ENCODE measurements around the gene VPS37B. TPM values are rescaled to one million over a fixed set of nuclear protein-coding genes. Genes with fewer than 3 reads are reported as not detected.

VPS37B gene
- total and polyA plus RNA-seq, 2 donors from 2014 or later, result 21.4 to 47.8 TPM

- Histone ChIP-seq H3K9me3 (ENCODE audit: control insufficient read depth in 2 of 3, insufficient read depth in 1 of 3, low read length in 3 of 3) (no peaks in the 10 kb centered on the region), H3K4me1 (ENCODE audit: control insufficient read depth in 2 of 3, insufficient read depth in 2 of 3, low read depth in 1 of 3, low read length in 3 of 3) (peaks cover 7 to 63% (median 58%) of the 10 kb centered on the region in 3 donors), H3K27me3 (ENCODE audit: control insufficient read depth, insufficient read depth, low read length) (no peaks in the 10 kb centered on the region), H3K9ac (ENCODE audit: low read length in 3 of 3) (peak overlapping the region in 2 of 3 donors; percentile 14 to 29), H3K4me3 (ENCODE audit: low read length in 3 of 3) (peak overlapping the region in 2 of 3 donors; percentile 40 to 92), H3K36me3 (ENCODE audit: control insufficient read depth in 2 of 3, insufficient read depth in 3 of 3, low read length in 3 of 3) (peaks cover 0 to 5% (median 0%) of the 10 kb centered on the region in 3 donors), H3K27ac (ENCODE audit: low read depth in 2 of 2, low read length in 2 of 2) (peak overlapping the region; percentile 84 to 92)
- DNase-seq (no peak), FAIRE-seq (no peak)
- TF ChIP-seq, protein P1, sequence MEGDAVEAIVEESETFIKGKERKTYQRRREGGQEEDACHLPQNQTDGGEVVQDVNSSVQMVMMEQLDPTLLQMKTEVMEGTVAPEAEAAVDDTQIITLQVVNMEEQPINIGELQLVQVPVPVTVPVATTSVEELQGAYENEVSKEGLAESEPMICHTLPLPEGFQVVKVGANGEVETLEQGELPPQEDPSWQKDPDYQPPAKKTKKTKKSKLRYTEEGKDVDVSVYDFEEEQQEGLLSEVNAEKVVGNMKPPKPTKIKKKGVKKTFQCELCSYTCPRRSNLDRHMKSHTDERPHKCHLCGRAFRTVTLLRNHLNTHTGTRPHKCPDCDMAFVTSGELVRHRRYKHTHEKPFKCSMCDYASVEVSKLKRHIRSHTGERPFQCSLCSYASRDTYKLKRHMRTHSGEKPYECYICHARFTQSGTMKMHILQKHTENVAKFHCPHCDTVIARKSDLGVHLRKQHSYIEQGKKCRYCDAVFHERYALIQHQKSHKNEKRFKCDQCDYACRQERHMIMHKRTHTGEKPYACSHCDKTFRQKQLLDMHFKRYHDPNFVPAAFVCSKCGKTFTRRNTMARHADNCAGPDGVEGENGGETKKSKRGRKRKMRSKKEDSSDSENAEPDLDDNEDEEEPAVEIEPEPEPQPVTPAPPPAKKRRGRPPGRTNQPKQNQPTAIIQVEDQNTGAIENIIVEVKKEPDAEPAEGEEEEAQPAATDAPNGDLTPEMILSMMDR (IDR thresholded peaks at IDR 0.05; ENCODE audit: borderline replicate concordance, extremely low read depth, insufficient read depth), result no peak
- intact Hi-C loops (cut with DNase I), result no loop called here
These were observed 57.1 kb downstream of the VPS37B start for GRCh38 chr12:122838841-122839240.

DNA sequence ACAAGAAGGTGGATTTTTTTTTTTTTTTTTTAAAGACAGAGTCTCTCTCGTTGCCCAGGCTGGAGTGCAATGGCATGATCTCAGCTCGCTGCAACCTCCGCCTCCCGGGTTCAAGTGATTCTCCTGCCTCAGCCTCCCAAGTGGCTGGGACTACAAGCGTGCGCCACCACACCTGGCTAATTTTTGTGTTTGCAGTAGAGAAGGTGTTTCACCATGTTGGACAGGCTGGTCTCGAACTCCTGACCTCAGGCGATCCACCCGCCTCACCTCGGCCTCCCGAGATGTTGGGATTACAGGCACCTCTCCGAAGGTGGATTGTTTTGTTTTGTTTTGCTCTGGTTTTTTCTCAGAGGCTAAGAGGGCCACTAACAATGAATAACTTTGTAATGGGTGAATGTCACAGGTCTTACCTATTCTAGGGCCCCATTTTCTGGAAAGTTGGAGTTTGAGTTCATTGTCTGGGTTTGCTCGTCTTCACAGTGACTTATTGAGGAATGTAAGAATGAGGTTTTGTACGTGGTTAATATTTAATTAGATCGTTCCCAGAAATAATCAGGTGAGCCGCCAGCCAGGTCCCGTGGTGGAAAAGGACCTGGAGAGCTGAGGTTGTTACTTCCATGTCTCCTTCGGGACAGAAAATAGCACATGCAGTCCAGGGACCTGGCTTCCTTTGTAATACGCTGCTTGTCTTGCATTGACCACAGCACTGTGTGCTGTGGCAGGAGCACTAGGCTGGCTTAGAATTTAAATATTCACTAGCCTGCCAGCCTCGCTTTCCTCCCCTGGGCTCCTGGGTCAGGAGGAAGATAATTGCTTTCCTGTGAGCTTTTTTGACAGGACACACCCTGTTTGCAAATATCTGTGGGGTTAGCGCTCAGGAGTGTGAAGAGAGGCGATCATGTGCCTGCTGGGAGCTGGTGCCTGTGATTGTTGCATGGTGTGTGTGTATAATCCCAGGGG lies 58.3 kb downstream of the VPS37B start:
- DNase-seq (peak in 4 of 5 donors; percentile 41 to 67 (median 62)), FAIRE-seq (peak; percentile 32)
- Histone ChIP-seq H3K27ac (ENCODE audit: low read depth in 2 of 2, low read length in 2 of 2) (peak overlapping the region; percentile 84 to 92), H3K4me3 (ENCODE audit: low read length in 3 of 3) (peak overlapping the region; percentile 17 to 92 (median 84)), H3K4me1 (ENCODE audit: control insufficient read depth in 2 of 3, insufficient read depth in 2 of 3, low read depth in 1 of 3, low read length in 3 of 3) (peaks cover 7 to 50% (median 47%) of the 10 kb centered on the region in 3 donors), H3K9me3 (ENCODE audit: control insufficient read depth in 2 of 3, insufficient read depth in 1 of 3, low read length in 3 of 3) (no peaks in the 10 kb centered on the region), H3K27me3 (ENCODE audit: control insufficient read depth, insufficient read depth, low read length) (no peaks in the 10 kb centered on the region), H3K36me3 (ENCODE audit: control insufficient read depth in 2 of 3, insufficient read depth in 3 of 3, low read length in 3 of 3) (peaks cover 0 to 5% (median 0%) of the 10 kb centered on the region in 3 donors), H3K9ac (ENCODE audit: low read length in 3 of 3) (peak overlapping the region in 2 of 3 donors; percentile 62 to 73)
- TF ChIP-seq, protein P1 (IDR thresholded peaks at IDR 0.05; ENCODE audit: borderline replicate concordance, extremely low read depth, insufficient read depth), result no peak
- intact Hi-C loops (cut with DNase I), result no loop called here

GRCh38 chr12:122836027-122836921 lies 59.6 kb downstream of the VPS37B start:
- peaks cover 2 to 39% (median 35%) of the 10 kb centered on the region in 3 donors for H3K4me1 ChIP-seq (ENCODE audit: control insufficient read depth in 2 of 3, insufficient read depth in 2 of 3, low read depth in 1 of 3, low read length in 3 of 3)

More at GRCh38 chr12:122836027-122836921, 59.6 kb downstream of the VPS37B start:
- Histone ChIP-seq H3K9ac (ENCODE audit: low read length in 3 of 3) (peak overlapping the region; percentile 39 to 82 (median 73)), H3K4me3 (ENCODE audit: low read length in 3 of 3) (peak overlapping the region; percentile 76 to 92 (median 84)), H3K36me3 (ENCODE audit: control insufficient read depth in 2 of 3, insufficient read depth in 3 of 3, low read length in 3 of 3) (peaks cover 0 to 5% (median 0%) of the 10 kb centered on the region in 3 donors), H3K27ac (ENCODE audit: low read depth in 2 of 2, low read length in 2 of 2) (peak overlapping the region; percentile 84 to 92), H3K9me3 (ENCODE audit: control insufficient read depth in 2 of 3, insufficient read depth in 1 of 3, low read length in 3 of 3) (no peaks in the 10 kb centered on the region), H3K27me3 (ENCODE audit: control insufficient read depth, insufficient read depth, low read length) (no peaks in the 10 kb centered on the region)
- TF ChIP-seq, protein P1 (IDR thresholded peaks at IDR 0.05; ENCODE audit: borderline replicate concordance, extremely low read depth, insufficient read depth), result no peak
- FAIRE-seq (no peak), DNase-seq (peak; percentile 80 to 90 (median 85))
- intact Hi-C loops (cut with DNase I), result no loop called here

Measured in kidney (tissue), 14 donors.